Suprapubic skin (tissue), 4 donors: ENCODE data around the gene RIMKLA. TPM values are rescaled to one million over a fixed set of nuclear protein-coding genes. Genes with fewer than 3 reads are reported as not detected.

Source experiments
- DNase-seq, 2 donors: peaks; one replicate each; pipeline ENCODE4 v3.0.0-alpha.2; 2019; ENCODE audit warnings: low spot score in 2 of 2
- H3K27ac ChIP-seq: fragments of 200-600 bp; sonication (generic); one replicate; pipeline ENCODE4 v1.5.1; 2019
- H3K27me3 ChIP-seq: fragments of 200-600 bp; sonication (generic); one replicate; pipeline ENCODE4 v1.5.1; 2019
- H3K36me3 ChIP-seq: fragments of 200-600 bp; sonication (generic); one replicate; pipeline ENCODE4 v1.5.1; 2019
- H3K4me1 ChIP-seq: fragments of 200-600 bp; sonication (generic); one replicate; pipeline ENCODE4 v1.5.1; 2019
- H3K4me3 ChIP-seq: fragments of 200-600 bp; sonication (generic); one replicate; pipeline ENCODE4 v1.5.1; 2019; ENCODE audit warnings: mild to moderate bottlenecking
- H3K9me3 ChIP-seq: fragments of 200-600 bp; sonication (generic); one replicate; pipeline ENCODE4 v1.5.1; 2019
- CTCF ChIP-seq, 2 donors: fragments of 200-600 bp in 1 of 2; fragments of 450-650 bp in 1 of 2; sonication (generic) in 1 of 2; IDR thresholded peaks; one replicate each; pipeline ENCODE4 v1.5.1; 2016 to 2019; ENCODE audit warnings: antibody characterized with exemption in 2 of 2, mild to moderate bottlenecking in 1 of 2, moderate library complexity in 1 of 2
- EP300 ChIP-seq: sonication (generic); formaldehyde crosslinking; IDR thresholded peaks from one replicate; pipeline ENCODE4 v1.6.1; 2017; ENCODE audit warnings: antibody characterized with exemption
- POLR2A ChIP-seq, 2 donors: fragments of 450-650 bp; IDR thresholded peaks; one replicate each; pipeline ENCODE4 v1.6.1; 2017; ENCODE audit warnings: antibody characterized with exemption in 2 of 2, mild to moderate bottlenecking in 2 of 2, moderate library complexity in 2 of 2
- POLR2AphosphoS5 ChIP-seq, 3 donors: sonication (generic); formaldehyde crosslinking; IDR thresholded peaks; one replicate each; pipeline ENCODE4 v1.6.1; 2017; ENCODE audit warnings: antibody characterized with exemption in 3 of 3
- WGBS: methylation state at CpG from one replicate; pipeline ENCODE4 v1.1.5; 2018; 5-methylcytosine and 5-hydroxymethylcytosine counted together
- total RNA-seq, 4 donors: library from RNA; depleted of rRNA; stranded (reverse); fragments of >200 nt; gene quantifications; one replicate each; pipeline ENCODE4 v1.1.0, GENCODE V29; 2016

The RIMKLA gene
- total RNA-seq, 4 donors from 2014 or later, result 0.11 to 0.93 (median 0.54) TPM

GRCh38 chr1:42466030-42466429 lies 85.4 kb downstream of the RIMKLA start:
- no peak for DNase-seq
- Histone ChIP-seq H3K9me3 (no peaks in the 10 kb centered on the region), H3K27ac (no peak overlapping the region), H3K4me1 (peaks cover 17% of the 10 kb centered on the region), H3K27me3 (no peaks in the 10 kb centered on the region), H3K36me3 (peaks cover 3% of the 10 kb centered on the region), H3K4me3 (no peak overlapping the region)
- WGBS, result 86% methylated on average over 2 of the region's 2 CpGs
- TF ChIP-seq EP300 (no peak), CTCF (IDR thresholded peaks at IDR 0.05) (no peak), POLR2A (IDR thresholded peaks at IDR 0.05) (no peak), POLR2AphosphoS5 (IDR thresholded peaks at IDR 0.05) (no peak)

- WGBS, result 93% methylated on average over 2 of the region's 2 CpGs
These were observed 89.1 kb downstream of the RIMKLA start for GRCh38 chr1:42469727-42470126.

More at GRCh38 chr1:42469727-42470126, 89.1 kb downstream of the RIMKLA start:
- TF ChIP-seq POLR2AphosphoS5 (IDR thresholded peaks at IDR 0.05) (no peak), CTCF (IDR thresholded peaks at IDR 0.05) (no peak)
- no peaks in the 10 kb centered on the region for H3K4me1 ChIP-seq
- H3K27ac ChIP-seq, result no peak overlapping the region
- no peak overlapping the region for H3K4me3 ChIP-seq
- H3K9me3 ChIP-seq, result no peaks in the 10 kb centered on the region
- peaks cover 3% of the 10 kb centered on the region for H3K36me3 ChIP-seq
- no peaks in the 10 kb centered on the region for H3K27me3 ChIP-seq
- DNase-seq, result no peak

Other genes starting within 250 kb of the RIMKLA start
- not detected for gene GUCA2B, start 227.4 kb upstream of the RIMKLA start, total RNA-seq
- gene GUCA2A, start 216.0 kb upstream of the RIMKLA start, total RNA-seq, result 1 to 10 TPM in 1 of 4 donors, not detected in 3; 1.4 TPM
- 10 to 100 TPM; 37.0 to 71.0 (median 41.1) TPM for gene FOXJ3, start 45.6 kb upstream of the RIMKLA start, total RNA-seq
- gene ZMYND12, start 75.2 kb downstream of the RIMKLA start, total RNA-seq, result 1 to 10 TPM in 1 of 4 donors, under 1 TPM in 3; 0.52 to 3.0 (median 0.76) TPM
- 100 to 1,000 TPM in 1 of 4 donors, 10 to 100 TPM in 3; 50.1 to 115 (median 57.2) TPM for gene PPCS, start 75.8 kb downstream of the RIMKLA start, total RNA-seq
- 1 to 10 TPM in 3 of 4 donors, under 1 TPM in 1; 0.64 to 5.0 (median 2.0) TPM for gene CCDC30, start 82.5 kb downstream of the RIMKLA start, total RNA-seq